ENCODE data around the gene CCDC181.

GRCh38 chr1:169462385-169462784 is 35.1 kb upstream of the CCDC181 start:
- TF ChIP-seq TAF1 (IDR thresholded peaks at IDR 0.05; ENCODE audit: low read depth, low read length) (no peak), POLR2AphosphoS5 (IDR thresholded peaks at IDR 0.05; ENCODE audit: low read depth, low read length) (no peak), POLR2A (IDR thresholded peaks at IDR 0.05; ENCODE audit: low read depth, low read length) (no peak)

All from GM12891 (cell line).